Measurements from ENCODE around the gene DNAH8.

- TF ChIP-seq POLR2A (IDR thresholded peaks at IDR 0.05; ENCODE audit: low read depth, low read length) (no peak), TAF1 (IDR thresholded peaks at IDR 0.05; ENCODE audit: borderline replicate concordance, low read depth, low read length) (no peak), POLR2AphosphoS5 (IDR thresholded peaks at IDR 0.05; ENCODE audit: low read depth, low read length) (no peak)
These were observed 182.4 kb downstream of the DNAH8 start for GRCh38 chr6:38897507-38897906.

Measured in GM12892 (cell line).